H1 (cell line): ENCODE measurements around the gene ZC3H18. TPM values are rescaled to one million over a fixed set of nuclear protein-coding genes. Genes with fewer than 3 reads are reported as not detected.

Source experiments
- CTCF ChIA-PET: fragments of 300-600 bp; sonication (Branson Sonifier 250); formaldehyde crosslinking; loops from one replicate; lab custom pipeline; 2021; ENCODE audit not compliant: partially characterized antibody; lab: Charles Lee
- POLR2A ChIA-PET: fragments of 300-600 bp; sonication (Branson Sonifier 250); formaldehyde crosslinking; loops from one replicate; lab custom pipeline; 2021; ENCODE audit warnings: inconsistent platforms; ENCODE audit not compliant: partially characterized antibody; lab: Charles Lee
- DNase-seq, 2 experiments: peaks; one replicate each; pipeline versions ENCODE4 v3.0.0 to v3.0.0-alpha.2; 2010 to 2022; ENCODE audit warnings: low spot score in 2 of 2, low read depth in 1 of 2, mixed read lengths in 1 of 2
- FAIRE-seq: peaks from 2 replicates; lab custom pipeline; 2011; peaks lifted over from hg19 to GRCh38; lab: Jason Lieb, UNC
- H2AFZ ChIP-seq: 2 replicates; pipeline ENCODE4 v1.8.1; 2012; ENCODE audit warnings: low read length, inconsistent platforms
- H2AK5ac ChIP-seq: 2 replicates; pipeline ENCODE4 v1.6.1; 2013; ENCODE audit warnings: low read depth, low read length
- H2BK120ac ChIP-seq: replicated peaks from 2 replicates; pipeline ENCODE3; 2013; ENCODE audit warnings: low read depth, low read length, inconsistent platforms
- H2BK12ac ChIP-seq: 2 replicates; pipeline ENCODE4 v1.6.1; 2013; ENCODE audit warnings: low read depth, low read length
- H2BK15ac ChIP-seq: 2 replicates; pipeline ENCODE4 v1.6.1; 2013; ENCODE audit warnings: low read length
- H2BK20ac ChIP-seq: 2 replicates; pipeline ENCODE4 v1.6.1; 2013; ENCODE audit warnings: low read length
- H2BK5ac ChIP-seq: 2 replicates; pipeline ENCODE4 v1.6.1; 2013; ENCODE audit warnings: low read depth, low read length
- H3K14ac ChIP-seq: 2 replicates; pipeline ENCODE4 v1.6.1; 2013; ENCODE audit warnings: inconsistent platforms; ENCODE audit not compliant: insufficient read length
- H3K18ac ChIP-seq: 2 replicates; pipeline ENCODE4 v1.6.1; 2013; ENCODE audit warnings: low read length; ENCODE audit errors: extremely low read depth
- H3K23ac ChIP-seq: 2 replicates; pipeline ENCODE4 v1.6.1; 2013; ENCODE audit warnings: inconsistent platforms; ENCODE audit not compliant: insufficient read length
- H3K23me2 ChIP-seq: 2 replicates; pipeline ENCODE4 v1.6.1; 2013; ENCODE audit warnings: low read depth, low read length
- H3K27ac ChIP-seq: 2 replicates; pipeline ENCODE4 v1.6.1; 2011; ENCODE audit warnings: low read depth, low read length, inconsistent platforms
- H3K27me3 ChIP-seq, 4 experiments: replicated peaks in 1 of 4; 1 replicate in 1 of 4; 2 replicates in 3 of 4; pipeline versions ENCODE4 v1.6.1 to v1.8.1; 2011 to 2013; ENCODE audit warnings: low read length in 3 of 4, mild to moderate bottlenecking in 3 of 4, inconsistent platforms in 2 of 4, mixed read lengths in 2 of 4, moderate library complexity in 1 of 4; ENCODE audit not compliant: control insufficient read depth in 3 of 4, insufficient read depth in 3 of 4; ENCODE audit errors: extremely low read depth in 1 of 4
- H3K36me3 ChIP-seq, 4 experiments: 2 replicates each; pipeline versions ENCODE4 v1.6.1 to v1.8.1; 2011 to 2013; ENCODE audit warnings: mild to moderate bottlenecking in 4 of 4, low read length in 3 of 4, moderate library complexity in 2 of 4, control low read depth in 1 of 4, inconsistent platforms in 1 of 4; ENCODE audit not compliant: insufficient read depth in 4 of 4, control insufficient read depth in 2 of 4
- H3K4ac ChIP-seq: replicated peaks from 2 replicates; pipeline ENCODE3; 2013; ENCODE audit warnings: low read length, low read depth, mixed read lengths, inconsistent platforms; ENCODE audit not compliant: insufficient read length
- H3K4me1 ChIP-seq, 4 experiments: replicated peaks in 1 of 4; 1 replicate in 1 of 4; 2 replicates in 3 of 4; pipeline versions ENCODE4 v1.6.1 to v1.8.1; 2011 to 2013; ENCODE audit warnings: low read length in 3 of 4, inconsistent platforms in 2 of 4, mixed read lengths in 1 of 4; ENCODE audit not compliant: insufficient read depth in 4 of 4, control insufficient read depth in 3 of 4
- H3K4me2 ChIP-seq, 2 experiments: 2 replicates each; pipeline versions ENCODE4 v1.6.1 to v1.8.1; 2011 to 2013; ENCODE audit warnings: low read depth in 2 of 2, low read length in 2 of 2, control low read depth in 1 of 2, inconsistent platforms in 1 of 2, mild to moderate bottlenecking in 1 of 2; ENCODE audit not compliant: insufficient read depth in 1 of 2
- H3K4me3 ChIP-seq, 4 experiments: fragments of 200-600, 300-600 bp in 1 of 4; sonication (generic), shearing (Covaris generic), sonication (Bioruptor Twin) in 1 of 4; 2 replicates each; pipeline versions ENCODE4 v1.5.1 to v1.8.1; 2011 to 2016; ENCODE audit warnings: low read length in 4 of 4, low read depth in 3 of 4, control low read depth in 2 of 4, inconsistent platforms in 2 of 4, mild to moderate bottlenecking in 2 of 4, mixed read lengths in 1 of 4, moderate library complexity in 1 of 4; ENCODE audit not compliant: insufficient read depth in 2 of 4; ENCODE audit errors: extremely low read depth in 1 of 4
- H3K56ac ChIP-seq: replicated peaks from 2 replicates; pipeline ENCODE3; 2013; ENCODE audit warnings: low read depth, mild to moderate bottlenecking, mixed read lengths, low read length, inconsistent platforms; ENCODE audit not compliant: insufficient read length
- H3K79me1 ChIP-seq: 2 replicates; pipeline ENCODE4 v1.6.1; 2013; ENCODE audit warnings: low read depth, low read length, control low read depth
- H3K79me2 ChIP-seq, 2 experiments: 2 replicates each; pipeline versions ENCODE4 v1.6.1 to v1.8.1; 2012 to 2013; ENCODE audit warnings: low read length in 2 of 2, mild to moderate bottlenecking in 2 of 2, inconsistent platforms in 1 of 2; ENCODE audit not compliant: insufficient read depth in 2 of 2, control insufficient read depth in 1 of 2
- H3K9ac ChIP-seq, 4 experiments: replicated peaks in 1 of 4; 1 replicate in 1 of 4; 2 replicates in 3 of 4; pipeline versions ENCODE4 v1.6.1 to v1.8.1; 2011 to 2013; ENCODE audit warnings: low read depth in 3 of 4, low read length in 3 of 4, control low read depth in 2 of 4, mild to moderate bottlenecking in 2 of 4, moderate library complexity in 2 of 4, inconsistent platforms in 1 of 4; ENCODE audit errors: extremely low read depth in 1 of 4
- H3K9me3 ChIP-seq, 2 experiments: 2 replicates each; pipeline versions ENCODE4 v1.6.1 to v1.8.1; 2012 to 2013; ENCODE audit warnings: mild to moderate bottlenecking in 2 of 2, moderate library complexity in 2 of 2, control low read depth in 1 of 2, inconsistent platforms in 1 of 2, low read depth in 1 of 2, low read length in 1 of 2, mixed read lengths in 1 of 2; ENCODE audit not compliant: insufficient read depth in 2 of 2
- H4K20me1 ChIP-seq, 2 experiments: replicated peaks in 1 of 2; 2 replicates each; pipeline versions ENCODE3 to v1.8.1; 2011 to 2013; ENCODE audit warnings: inconsistent platforms in 2 of 2, low read length in 2 of 2, mild to moderate bottlenecking in 1 of 2; ENCODE audit not compliant: insufficient read depth in 2 of 2, control insufficient read depth in 1 of 2
- H4K5ac ChIP-seq: 2 replicates; pipeline ENCODE4 v1.6.1; 2013; ENCODE audit warnings: low read length, low read depth, mixed read lengths, inconsistent platforms; ENCODE audit not compliant: insufficient read length
- H4K8ac ChIP-seq: 2 replicates; pipeline ENCODE4 v1.8.0; 2013; ENCODE audit warnings: mild to moderate bottlenecking, moderate library complexity, low read length, inconsistent platforms; ENCODE audit not compliant: insufficient read depth; ENCODE audit errors: extremely low read depth
- H4K91ac ChIP-seq: replicated peaks from 2 replicates; pipeline ENCODE3; 2013; ENCODE audit warnings: low read length, mixed read lengths, inconsistent platforms; ENCODE audit not compliant: insufficient read length
- ATF2 ChIP-seq: IDR thresholded peaks from 2 replicates; pipeline ENCODE4 v1.6.1; 2012; ENCODE audit warnings: low read length, inconsistent platforms
- ATF3 ChIP-seq: IDR thresholded peaks from 2 replicates; pipeline ENCODE4 v1.6.1; 2011; ENCODE audit warnings: low read depth, mild to moderate bottlenecking, low read length; ENCODE audit not compliant: insufficient read depth
- CHD1 ChIP-seq: IDR thresholded peaks from 2 replicates; pipeline ENCODE4 v1.6.1; 2012; ENCODE audit warnings: low read depth, low read length, improper control_type of control experiment
- EGR1 ChIP-seq: IDR thresholded peaks from 2 replicates; pipeline ENCODE4 v1.6.1; 2011; ENCODE audit warnings: low read depth, low read length, borderline replicate concordance
- GABPA ChIP-seq: IDR thresholded peaks from 2 replicates; pipeline ENCODE4 v1.6.1; 2011; ENCODE audit warnings: mild to moderate bottlenecking, low read length, moderate library complexity, borderline replicate concordance; ENCODE audit not compliant: insufficient read depth
- KDM1A ChIP-seq: fragments of 200-600, 300-600 bp; sonication (generic); IDR thresholded peaks from 2 replicates; pipeline ENCODE4 v1.7.1; 2016; ENCODE audit warnings: mild to moderate bottlenecking, low read length, borderline replicate concordance
- NRF1 ChIP-seq: IDR thresholded peaks from 2 replicates; pipeline ENCODE4 v1.6.1; 2011; ENCODE audit warnings: mild to moderate bottlenecking, low read depth, low read length, improper control_type of control experiment
- PHF8 ChIP-seq: fragments of 200-600 bp; sonication (generic); conservative IDR thresholded peaks from 2 replicates; pipeline ENCODE4 v1.7.1; 2012; ENCODE audit warnings: low read depth, mild to moderate bottlenecking, inconsistent platforms, low read length, moderate library complexity
- POLR2AphosphoS5 ChIP-seq: IDR thresholded peaks from 2 replicates; pipeline ENCODE4 v1.6.1; 2011; ENCODE audit warnings: low read depth, low read length
- RXRA ChIP-seq: IDR thresholded peaks from 2 replicates; pipeline ENCODE4 v1.6.1; 2011; ENCODE audit warnings: low read depth, mild to moderate bottlenecking, low read length, moderate library complexity; ENCODE audit not compliant: insufficient read depth
- TAF7 ChIP-seq: optimal IDR thresholded peaks from 2 replicates; pipeline ENCODE3; 2011; ENCODE audit warnings: low read depth, mild to moderate bottlenecking, inconsistent platforms, low read length, moderate library complexity, borderline replicate concordance
- YY1 ChIP-seq: IDR thresholded peaks from 2 replicates; pipeline ENCODE4 v1.6.1; 2011; ENCODE audit warnings: low read depth, mild to moderate bottlenecking, low read length
- WGBS, 2 experiments: shearing (Covaris generic) in 1 of 2; methylation state at CpG; one replicate each; pipeline versions ENCODE4 v1.1.6 to v1.1.7; 2013 to 2015; ENCODE audit warnings: low lambda C conversion rate in 2 of 2, mixed read lengths in 2 of 2, inconsistent platforms in 1 of 2, low coverage in 1 of 2, missing lambda C conversion rate in 1 of 2; ENCODE audit not compliant: insufficient replicate concordance in 2 of 2, insufficient coverage in 1 of 2, insufficient read length in 1 of 2; ENCODE audit errors: extremely low coverage in 1 of 2, missing lambda C conversion rate in 1 of 2; 5-methylcytosine and 5-hydroxymethylcytosine counted together
- polyA plus RNA-seq, 7 experiments: library from polyadenylated mRNA; depleted of rRNA in 3 of 7; stranded (reverse) in 5 of 7; unstranded in 2 of 7; fragments of >200 nt in 5 of 7; fragments of 200-250 nt in 2 of 7; gene quantifications; 1 replicate in 5 of 7; 2 replicates in 1 of 7; 4 replicates in 1 of 7; pipeline versions ENCODE4 v1.2.1 to v1.2.3, GENCODE V29; 2011 to 2013; ENCODE audit warnings: missing spikeins in 2 of 7, mixed read lengths in 2 of 7
- total RNA-seq: library from RNA; stranded (reverse); fragmentation: NEBNext Ultra II Directional; extraction: Animal tissue kit (Norgen Biotek cat#: 25700); gene quantifications from 2 replicates; pipeline ENCODE4 v1.2.1, GENCODE V29; 2021

The ZC3H18 gene
- total and polyA plus RNA-seq, 2 of the 8 experiments (the other 6 are each of a cell fraction or from before 2014, with no cell fraction given) = 12.1 to 73.2 TPM

DNA sequence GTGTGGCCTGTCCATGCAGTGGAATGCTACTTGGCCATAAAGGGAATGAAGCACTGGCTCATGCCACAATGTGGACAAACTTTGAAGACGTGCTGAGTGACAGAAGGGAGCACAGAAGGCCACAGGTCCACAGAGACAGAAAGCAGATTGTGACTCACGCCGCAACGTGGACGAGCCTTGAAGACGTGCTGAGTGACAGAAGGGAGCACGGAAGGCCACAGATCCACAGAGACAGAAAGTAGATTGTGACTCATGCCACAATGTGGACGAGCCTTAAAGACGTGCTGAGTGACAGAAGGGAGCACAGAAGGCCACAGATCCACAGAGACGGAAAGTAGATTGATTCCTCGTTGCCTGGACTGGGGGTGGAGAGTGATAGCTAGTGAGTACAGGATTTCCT, 19.2 kb downstream of the ZC3H18 start:
- H4K5ac ChIP-seq = no peak overlapping the region
- H2BK120ac ChIP-seq = no peak overlapping the region
- no peaks in the 10 kb centered on the region for H3K27me3 ChIP-seq
- no peak overlapping the region for H2AK5ac ChIP-seq
- no peak overlapping the region for H2BK5ac ChIP-seq
- H2BK20ac ChIP-seq = no peak overlapping the region
- H2BK12ac ChIP-seq = no peak overlapping the region
- H3K79me2 ChIP-seq = peaks cover 0 to 38% of the 10 kb centered on the region in 2 experiments; a peak in 2 of 4 replicates
- no peak overlapping the region for H3K4ac ChIP-seq
- H3K27ac ChIP-seq = no peak overlapping the region
- H3K4me2 ChIP-seq = no peak overlapping the region
- no peak overlapping the region for H2BK15ac ChIP-seq
- no peak overlapping the region for H3K18ac ChIP-seq
- H2AFZ ChIP-seq = no peak overlapping the region
- POLR2A ChIA-PET = interaction anchor here (0.9 kb wide), 1 partner anchor 27 kb away, joined by 3 read pairs; no protein-coding TSS in a partner anchor
- H3K79me1 ChIP-seq = peaks cover 9% of the 10 kb centered on the region; the same call in 1 of the 2 replicates
- no peak overlapping the region for H3K9ac ChIP-seq
- H4K91ac ChIP-seq = no peak overlapping the region
- H3K4me1 ChIP-seq = no peaks in the 10 kb centered on the region
- no peaks in the 10 kb centered on the region for H3K9me3 ChIP-seq
- CTCF ChIA-PET = interaction anchor here (0.6 to 2.7 kb wide), 8 partner anchors 8 to 771 kb away, joined by 3 to 11 read pairs (median 4); no protein-coding TSS in a partner anchor
- H4K8ac ChIP-seq = no peak overlapping the region
- WGBS, 2 experiments = 96% methylated on average over 11 of the region's 11 CpGs; no CpG with 5 or more reads in 1 of the 2 experiments
- no peak for FAIRE-seq
- peaks cover 9 to 32% of the 10 kb centered on the region in 2 experiments for H4K20me1 ChIP-seq
- H3K56ac ChIP-seq = no peak overlapping the region
- H3K14ac ChIP-seq = no peak overlapping the region
- no peak overlapping the region for H3K4me3 ChIP-seq
- peaks cover 19 to 35% (median 33%) of the 10 kb centered on the region in 4 experiments for H3K36me3 ChIP-seq
- no peaks in the 10 kb centered on the region for H3K23me2 ChIP-seq
- H3K23ac ChIP-seq = no peak overlapping the region
- DNase-seq = no peak
- no peak for TF ChIP-seq POLR2AphosphoS5
- no peak for TF ChIP-seq KDM1A
- TF ChIP-seq CHD1 = no peak
- no peak for TF ChIP-seq ATF2
- no peak for TF ChIP-seq EGR1
- TF ChIP-seq GABPA = no peak
- TF ChIP-seq YY1 = no peak
- TF ChIP-seq RXRA = no peak
- no peak for TF ChIP-seq PHF8
- no peak for TF ChIP-seq TAF7
- no peak for TF ChIP-seq ATF3
- no peak for TF ChIP-seq NRF1
